PC-3 (cell line): Measurements from ENCODE around the gene PSMD7.

ENCODE experiments used
- CTCF ChIP-seq: fragments of 300-600 bp; sonication (generic); conservative IDR thresholded peaks from 2 replicates; pipeline ENCODE4 v1.5.1; 2017; ENCODE audit warnings: antibody characterized with exemption, low read depth, mild to moderate bottlenecking, low read length
- EZH2 ChIP-seq: fragments of 300-600 bp; sonication (generic); IDR thresholded peaks from one replicate; pipeline ENCODE4 v1.6.1; 2017; ENCODE audit warnings: antibody characterized with exemption, mild to moderate bottlenecking, low read length; ENCODE audit not compliant: unreplicated experiment

GRCh38 chr16:74304164-74304834 is 7.7 kb downstream of the PSMD7 start:
- peak; percentile 58 for TF ChIP-seq CTCF
- TF ChIP-seq EZH2, result no peak
